HEK293T (cell line): ENCODE data around the gene DOCK2.

Experiments used
- CTCF ChIA-PET: fragments of 350-600 bp; formaldehyde crosslinking; extraction: SDS; loops from one replicate; lab custom pipeline; 2021; ENCODE audit warnings: antibody characterized with exemption, inconsistent platforms; lab: Yijun Ruan, JAX
- POLR2A ChIA-PET: fragments of 350-600 bp; formaldehyde crosslinking; extraction: SDS; loops from one replicate; lab custom pipeline; 2020; ENCODE audit warnings: antibody characterized with exemption, inconsistent platforms; lab: Yijun Ruan, JAX
- DNase-seq: peaks from one replicate; pipeline ENCODE4 v3.0.0; 2012; ENCODE audit warnings: mixed read lengths; ENCODE audit errors: extremely low spot score
- ARNT ChIP-seq: fragments of 450-650 bp; IDR thresholded peaks from 2 replicates; pipeline ENCODE4 v1.6.1; 2017; ENCODE audit warnings: mild to moderate bottlenecking
- BHLHE40 ChIP-seq: fragments of 450-650 bp; IDR thresholded peaks from 2 replicates; pipeline ENCODE4 v1.6.1; 2016; ENCODE audit warnings: mild to moderate bottlenecking, moderate library complexity, borderline replicate concordance
- CTBP1 ChIP-seq: fragments of 450-650 bp; IDR thresholded peaks from 2 replicates; pipeline ENCODE4 v1.6.1; 2016; ENCODE audit warnings: borderline replicate concordance
- ELF4 ChIP-seq: fragments of 450-650 bp; IDR thresholded peaks from 2 replicates; pipeline ENCODE4 v1.6.1; 2017; ENCODE audit warnings: antibody characterized with exemption
- FOXA1 ChIP-seq: fragments of 450-650 bp; IDR thresholded peaks from 2 replicates; pipeline ENCODE4 v1.6.1; 2016; ENCODE audit warnings: mild to moderate bottlenecking
- FOXK2 ChIP-seq: fragments of 450-650 bp; IDR thresholded peaks from 2 replicates; pipeline ENCODE4 v1.6.1; 2016; ENCODE audit warnings: mild to moderate bottlenecking
- FOXM1 ChIP-seq: fragments of 450-650 bp; IDR thresholded peaks from 2 replicates; pipeline ENCODE4 v1.6.1; 2017; ENCODE audit warnings: mild to moderate bottlenecking, borderline replicate concordance
- HDGF ChIP-seq: fragments of 450-650 bp; IDR thresholded peaks from 2 replicates; pipeline ENCODE4 v1.6.1; 2017; ENCODE audit warnings: antibody characterized with exemption, borderline replicate concordance
- L3MBTL2 ChIP-seq: fragments of 450-650 bp; conservative IDR thresholded peaks from 2 replicates; pipeline ENCODE4 v1.6.1; 2016; ENCODE audit warnings: mild to moderate bottlenecking
- LEF1 ChIP-seq: fragments of 450-650 bp; IDR thresholded peaks from 2 replicates; pipeline ENCODE4 v1.6.1; 2017; ENCODE audit warnings: mild to moderate bottlenecking, borderline replicate concordance
- NFRKB ChIP-seq: fragments of 450-650 bp; IDR thresholded peaks from 2 replicates; pipeline ENCODE4 v1.6.1; 2016; ENCODE audit warnings: mild to moderate bottlenecking, moderate library complexity
- SP1 ChIP-seq: fragments of 450-650 bp; IDR thresholded peaks from 2 replicates; pipeline ENCODE4 v1.6.1; 2017
- SUZ12 ChIP-seq: fragments of 450-650 bp; IDR thresholded peaks from 2 replicates; pipeline ENCODE4 v1.6.1; 2016; ENCODE audit warnings: mild to moderate bottlenecking
- TARDBP ChIP-seq: fragments of 450-650 bp; IDR thresholded peaks from 2 replicates; pipeline ENCODE4 v1.6.1; 2016
- ZNF384 ChIP-seq: fragments of 450-650 bp; IDR thresholded peaks from 2 replicates; pipeline ENCODE4 v1.6.1; 2016
- TF ChIP-seq, protein P1 (sequence below): fragments of 450-650 bp; IDR thresholded peaks from 2 replicates; pipeline ENCODE4 v1.6.1; 2016

The DOCK2 gene

DNA sequence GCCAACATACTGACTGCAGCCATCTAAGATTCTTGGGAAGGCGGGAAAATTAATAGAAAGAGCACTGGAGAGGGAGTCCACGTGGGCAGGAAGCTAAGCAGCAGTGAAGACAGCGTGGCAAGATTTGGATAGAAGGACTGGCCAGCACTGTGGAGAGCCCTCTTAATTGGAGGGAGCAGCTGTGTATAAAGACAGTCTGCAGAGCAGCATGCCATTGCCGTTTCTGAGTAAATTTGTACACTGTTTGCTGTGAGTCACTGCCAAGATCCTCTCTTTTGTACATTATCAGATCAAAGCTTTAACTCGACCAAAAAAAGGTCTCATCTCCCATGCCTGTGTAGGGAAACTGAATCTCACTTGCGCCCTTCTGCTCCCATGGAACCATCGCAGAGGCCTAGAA, 297.9 kb downstream of the DOCK2 start:
- TF ChIP-seq NFRKB: no peak
- TF ChIP-seq, protein P1, sequence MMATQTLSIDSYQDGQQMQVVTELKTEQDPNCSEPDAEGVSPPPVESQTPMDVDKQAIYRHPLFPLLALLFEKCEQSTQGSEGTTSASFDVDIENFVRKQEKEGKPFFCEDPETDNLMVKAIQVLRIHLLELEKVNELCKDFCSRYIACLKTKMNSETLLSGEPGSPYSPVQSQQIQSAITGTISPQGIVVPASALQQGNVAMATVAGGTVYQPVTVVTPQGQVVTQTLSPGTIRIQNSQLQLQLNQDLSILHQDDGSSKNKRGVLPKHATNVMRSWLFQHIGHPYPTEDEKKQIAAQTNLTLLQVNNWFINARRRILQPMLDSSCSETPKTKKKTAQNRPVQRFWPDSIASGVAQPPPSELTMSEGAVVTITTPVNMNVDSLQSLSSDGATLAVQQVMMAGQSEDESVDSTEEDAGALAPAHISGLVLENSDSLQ: no peak
- no peak for TF ChIP-seq ARNT
- no peak for TF ChIP-seq ELF4
- no peak for TF ChIP-seq SUZ12
- TF ChIP-seq FOXK2: no peak
- TF ChIP-seq ZNF384: no peak
- no peak for TF ChIP-seq CTBP1
- no peak for TF ChIP-seq TARDBP
- no peak for TF ChIP-seq FOXM1
- TF ChIP-seq BHLHE40: no peak
- TF ChIP-seq SP1: no peak
- POLR2A ChIA-PET: no interaction called here
- DNase-seq: no peak
- CTCF ChIA-PET: no interaction called here

DNA sequence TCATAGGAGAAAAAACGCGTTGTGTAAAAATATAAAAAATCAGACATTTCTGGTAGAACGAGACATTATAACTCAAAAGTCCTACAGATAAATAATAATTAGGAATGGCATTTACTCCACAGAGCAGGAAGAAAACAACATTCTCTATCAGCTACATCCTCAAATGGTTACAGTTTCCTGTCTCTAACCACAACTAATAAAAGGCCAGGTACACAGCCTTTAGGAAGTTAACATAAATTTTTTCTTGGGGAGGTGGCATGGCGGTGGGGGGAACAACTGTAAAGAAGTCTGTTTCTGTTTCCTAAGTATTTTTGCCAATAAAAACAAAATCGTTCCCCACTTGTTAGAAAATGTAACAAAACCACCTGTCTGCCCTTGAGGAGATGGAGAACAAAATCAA, 298.7 kb downstream of the DOCK2 start:
- ChIA-PET CTCF (interaction anchor here (1.0 kb wide), 1 partner anchor 45 kb away, joined by 3 read pairs; the partner anchor contains the start of gene INSYN2B), POLR2A (no interaction called here)
- DNase-seq: no peak
- no peak for TF ChIP-seq CTBP1
- TF ChIP-seq FOXM1: no peak
- no peak for TF ChIP-seq ARNT
- TF ChIP-seq NFRKB: no peak
- TF ChIP-seq FOXA1: no peak
- TF ChIP-seq SUZ12: no peak
- TF ChIP-seq L3MBTL2: no peak
- no peak for TF ChIP-seq BHLHE40

DNA sequence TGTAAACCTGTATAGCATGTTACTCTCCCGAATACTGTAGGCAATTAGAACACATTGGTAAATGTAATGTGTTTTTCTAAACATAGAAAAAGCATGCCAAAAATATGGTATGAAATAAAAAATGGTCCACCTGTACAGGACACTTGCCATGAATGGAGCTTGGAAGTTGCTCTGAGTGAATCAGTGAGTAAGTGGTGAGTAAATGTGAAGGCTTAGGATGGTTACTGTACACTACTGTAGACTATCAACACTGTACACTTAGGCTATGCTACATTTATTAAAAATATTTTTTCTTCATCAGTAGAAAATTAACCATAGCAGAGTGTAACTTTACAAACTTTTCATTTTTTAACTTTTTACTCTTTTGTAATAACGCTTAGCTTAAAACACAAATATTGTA, 301.4 kb downstream of the DOCK2 start:
- CTCF ChIA-PET: interaction anchor here (0.7 kb wide), 1 partner anchor 43 kb away, joined by 8 read pairs; no protein-coding TSS in a partner anchor
- no peak for DNase-seq
- no peak for TF ChIP-seq ARNT
- TF ChIP-seq FOXM1: no peak
- no peak for TF ChIP-seq LEF1
- no peak for TF ChIP-seq ZNF384
- TF ChIP-seq ELF4: no peak
- TF ChIP-seq FOXA1: no peak
- no peak for TF ChIP-seq HDGF
- TF ChIP-seq BHLHE40: no peak
- TF ChIP-seq FOXK2: no peak
- TF ChIP-seq, protein P1: no peak
- no peak for TF ChIP-seq SP1
- POLR2A ChIA-PET: no interaction called here

DNA sequence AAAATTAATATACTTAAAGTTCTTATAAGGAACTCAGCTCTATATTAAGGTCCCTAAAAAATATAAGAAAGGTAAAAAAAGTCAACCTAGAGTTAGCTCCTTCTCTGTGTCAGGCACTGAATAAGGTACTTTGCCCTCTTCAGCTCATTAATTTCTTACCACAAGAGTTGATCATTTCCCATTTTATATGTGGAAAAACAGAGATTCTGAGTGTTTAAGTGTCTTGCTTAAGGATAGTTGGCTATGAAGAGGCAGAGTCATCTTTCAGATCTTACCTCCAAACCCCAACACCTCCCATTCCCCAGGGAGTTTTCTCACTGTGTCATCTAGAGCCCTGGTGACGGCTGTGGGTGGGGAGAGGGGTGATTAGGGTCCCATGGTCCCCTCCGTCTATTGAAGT, 302.7 kb downstream of the DOCK2 start:
- DNase-seq: no peak
- ChIA-PET CTCF (interaction anchor here (0.8 kb wide), 1 partner anchor 40 kb away, joined by 4 read pairs; the partner anchor contains the start of gene INSYN2B), POLR2A (no interaction called here)
- TF ChIP-seq NFRKB (no peak), SUZ12 (no peak), ELF4 (no peak), CTBP1 (no peak), FOXK2 (no peak), FOXA1 (no peak), BHLHE40 (no peak), TARDBP (no peak), LEF1 (no peak), SP1 (no peak), ARNT (no peak), L3MBTL2 (no peak)
- TF ChIP-seq, protein P1: no peak

DNA sequence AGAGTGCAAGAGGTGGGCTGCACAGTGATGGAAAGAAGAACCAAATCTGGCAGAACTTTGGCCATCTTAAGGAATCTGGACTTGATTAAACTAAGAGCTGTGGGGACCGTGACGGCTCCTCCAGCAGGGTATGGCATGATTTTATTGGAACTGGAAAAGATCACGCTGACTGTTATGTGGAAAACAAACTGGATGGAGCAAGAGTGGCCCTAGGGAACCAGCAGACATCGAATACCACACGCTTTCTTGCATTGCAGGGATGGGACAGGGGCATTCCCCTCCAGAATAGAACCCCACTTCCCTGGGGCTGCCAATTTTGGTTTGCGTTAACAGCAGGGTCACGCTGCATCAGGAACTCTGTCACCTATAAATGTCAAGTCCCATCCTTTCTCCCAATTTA, 304.5 kb downstream of the DOCK2 start:
- no peak for DNase-seq
- ChIA-PET CTCF (no interaction called here), POLR2A (no interaction called here)
- TF ChIP-seq HDGF (no peak), LEF1 (no peak), FOXA1 (no peak), BHLHE40 (no peak), SUZ12 (no peak), FOXM1 (no peak), L3MBTL2 (no peak), TARDBP (no peak), ARNT (no peak), NFRKB (no peak), ELF4 (no peak), SP1 (no peak), ZNF384 (no peak), CTBP1 (no peak)
- TF ChIP-seq, protein P1: no peak

DNA sequence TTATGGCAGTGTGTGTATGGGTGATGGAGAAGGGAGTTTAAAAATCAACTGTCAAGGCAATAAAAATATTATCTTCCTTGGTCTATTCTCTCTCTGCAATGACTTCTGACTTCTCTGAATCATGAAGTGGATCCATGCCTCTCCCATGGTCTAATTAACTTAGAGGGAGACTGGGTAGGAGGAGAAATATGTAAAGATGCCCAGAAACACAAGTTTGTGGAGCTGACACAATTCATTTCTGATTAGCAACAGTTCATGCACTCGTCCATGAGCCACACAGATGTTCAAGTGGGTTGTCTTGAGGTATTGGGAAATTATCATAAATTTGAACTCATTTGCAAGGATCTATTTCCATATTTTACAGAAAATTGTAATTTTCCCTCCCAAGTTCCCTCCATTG, 305.1 kb downstream of the DOCK2 start:
- TF ChIP-seq FOXA1: no peak
- TF ChIP-seq FOXM1: no peak
- TF ChIP-seq CTBP1: no peak
- TF ChIP-seq ZNF384: no peak
- TF ChIP-seq FOXK2: no peak
- TF ChIP-seq HDGF: no peak
- TF ChIP-seq, protein P1: no peak
- TF ChIP-seq ARNT: no peak
- no peak for TF ChIP-seq L3MBTL2
- DNase-seq: no peak
- CTCF ChIA-PET: no interaction called here
- POLR2A ChIA-PET: no interaction called here
